K562 (cell line): ENCODE data around the gene CDK5RAP3. TPM values are rescaled to one million over a fixed set of nuclear protein-coding genes. Genes with fewer than 3 reads are reported as not detected.

ENCODE experiments used
- ATAC-seq: fragments of 200-7000 bp; cut with Tn5 transposase; 3 replicates; pipeline ENCODE4 v1.9.1; 2020; ENCODE audit warnings: moderate library complexity
- BruUV-seq: library from RNA; stranded (reverse); fragments of 400-500 nt; replicated peaks from 2 replicates; lab custom pipeline; 2021; lab: Mats Ljungman, UMichigan
- CTCF ChIA-PET: fragments of 300-600 bp; formaldehyde crosslinking; extraction: SDS; loops from one replicate; lab custom pipeline; 2021; ENCODE audit warnings: low intra/inter-chr PET ratio; lab: Yijun Ruan, JAX
- POLR2A ChIA-PET: fragments of 300-600, 350-650 bp; sonication (Branson Sonifier 250); formaldehyde crosslinking; extraction: SDS; loops from one replicate; lab custom pipeline; 2021; ENCODE audit warnings: antibody characterized with exemption, inconsistent platforms; lab: Yijun Ruan, JAX
- DNase-seq, 4 experiments: peaks; one replicate each; pipeline versions ENCODE4 v3.0.0 to v3.0.0-alpha.2; 2011 to 2018; ENCODE audit warnings: low spot score in 3 of 4, mixed read lengths in 3 of 4; ENCODE audit errors: extremely low read depth in 1 of 4
- FAIRE-seq: peaks from 2 replicates; lab custom pipeline; 2011; peaks lifted over from hg19 to GRCh38; lab: Jason Lieb, UNC
- H2AFZ ChIP-seq: 2 replicates; pipeline ENCODE4 v1.6.0; 2011; ENCODE audit warnings: low read depth, low read length, control low read depth, inconsistent platforms
- H3K27ac ChIP-seq: fragments of 200-600 bp; 3 replicates; pipeline ENCODE4 v1.8.0; 2011; ENCODE audit warnings: low read depth, mild to moderate bottlenecking, control low read depth, inconsistent platforms, low read length, moderate library complexity, mixed read lengths; ENCODE audit errors: extremely low read depth
- H3K27me3 ChIP-seq, 2 experiments: fragments of 300-600 bp in 1 of 2; 2 replicates in 1 of 2; 3 replicates in 1 of 2; pipeline versions ENCODE4 v1.6.0 to v1.8.0; 2011; ENCODE audit warnings: inconsistent platforms in 2 of 2, low read length in 2 of 2, mild to moderate bottlenecking in 1 of 2, mixed read lengths in 1 of 2, moderate library complexity in 1 of 2; ENCODE audit not compliant: control insufficient read depth in 2 of 2, insufficient read depth in 2 of 2
- H3K36me3 ChIP-seq: fragments of 300-600 bp; 3 replicates; pipeline ENCODE4 v1.8.0; 2011; ENCODE audit warnings: mild to moderate bottlenecking, low read length, inconsistent platforms; ENCODE audit not compliant: control insufficient read depth, insufficient read depth
- H3K4me1 ChIP-seq, 2 experiments: fragments of 200-600 bp in 1 of 2; replicated peaks in 1 of 2; 2 replicates in 1 of 2; 3 replicates in 1 of 2; pipeline versions ENCODE4 v1.5.1 to v1.8.0; 2011; ENCODE audit warnings: inconsistent platforms in 2 of 2, low read length in 2 of 2, mild to moderate bottlenecking in 1 of 2, mixed read lengths in 1 of 2, moderate library complexity in 1 of 2; ENCODE audit not compliant: control insufficient read depth in 2 of 2, insufficient read depth in 2 of 2
- H3K4me2 ChIP-seq: 2 replicates; pipeline ENCODE4 v1.6.1; 2011; ENCODE audit warnings: low read length, control low read depth, inconsistent platforms, mixed read lengths; ENCODE audit not compliant: insufficient read depth
- H3K4me3 ChIP-seq: fragments of 200-600 bp; sonication (generic), shearing (Covaris generic); 2 replicates; pipeline ENCODE4 v1.5.1; 2016; ENCODE audit warnings: control low read depth, inconsistent platforms
- H3K79me2 ChIP-seq: fragments of 200-600 bp; 3 replicates; pipeline ENCODE4 v1.8.0; 2011; ENCODE audit warnings: low read length, inconsistent platforms; ENCODE audit not compliant: control insufficient read depth, insufficient read depth
- H3K9ac ChIP-seq, 2 experiments: 2 replicates each; pipeline versions ENCODE4 v1.6.0 to v1.6.1; 2011; ENCODE audit warnings: low read depth in 2 of 2, low read length in 2 of 2, control low read depth in 1 of 2, inconsistent platforms in 1 of 2, mild to moderate bottlenecking in 1 of 2, mixed read lengths in 1 of 2; ENCODE audit not compliant: insufficient read depth in 1 of 2
- H3K9me1 ChIP-seq: one replicate; pipeline ENCODE4 v1.6.0; 2011; ENCODE audit warnings: inconsistent platforms, mild to moderate bottlenecking, low read length, moderate library complexity; ENCODE audit not compliant: control insufficient read depth, insufficient read depth
- H3K9me3 ChIP-seq: replicated peaks from 2 replicates; pipeline ENCODE4 v1.5.1; 2011; ENCODE audit warnings: low read depth, low read length, inconsistent platforms; ENCODE audit not compliant: control insufficient read depth, insufficient read depth
- H4K20me1 ChIP-seq: replicated peaks from 2 replicates; pipeline ENCODE4 v1.6.1; 2011; ENCODE audit warnings: low read length, inconsistent platforms, mixed read lengths; ENCODE audit not compliant: control insufficient read depth, insufficient read depth
- BACH1 ChIP-seq: fragments of 200-800 bp; sonication (Bioruptor generic); IDR thresholded peaks from 2 replicates; pipeline ENCODE4 v1.6.1; 2016; ENCODE audit warnings: missing genetic modification characterization, missing compliant biosample characterization
- FOXK2 ChIP-seq, 2 experiments: fragments of 450-650 bp; IDR thresholded peaks in 1 of 2; conservative IDR thresholded peaks in 1 of 2; 2 replicates each; pipeline ENCODE4 v1.6.1; 2016; ENCODE audit warnings: low read depth in 2 of 2, mild to moderate bottlenecking in 1 of 2
- GABPB1 ChIP-seq: sonication (generic); formaldehyde crosslinking; IDR thresholded peaks from 2 replicates; pipeline ENCODE4 v1.8.0; 2022; ENCODE audit warnings: mild to moderate bottlenecking, missing genetic modification reagents
- GTF3C2 ChIP-seq: IDR thresholded peaks from 3 replicates; pipeline ENCODE4 v1.6.1; 2011; ENCODE audit warnings: borderline replicate concordance, mild to moderate bottlenecking, moderate library complexity; ENCODE audit not compliant: insufficient read length; ENCODE audit errors: extremely low read depth
- HDAC1 ChIP-seq, 2 experiments: fragments of 450-650 bp; IDR thresholded peaks; 2 replicates each; pipeline ENCODE4 v1.6.1; 2016 to 2017; ENCODE audit warnings: inconsistent platforms in 1 of 2, mild to moderate bottlenecking in 1 of 2, moderate library complexity in 1 of 2
- KDM5B ChIP-seq: fragments of 200-600 bp; sonication (generic); IDR thresholded peaks from 2 replicates; pipeline ENCODE4 v1.6.1; 2012; ENCODE audit warnings: low read depth, mild to moderate bottlenecking, moderate library complexity, low read length, control low read depth, inconsistent platforms; ENCODE audit not compliant: insufficient replicate concordance
- PHB ChIP-seq: fragments of 250-450 bp; sonication (Bioruptor Pico); IDR thresholded peaks from 2 replicates; pipeline ENCODE4 v1.5.0; 2021
- RAD21 ChIP-seq, 2 experiments: fragments of 250-450 bp in 1 of 2; fragments of 450-650 bp in 1 of 2; sonication (Bioruptor Pico) in 1 of 2; formaldehyde crosslinking in 1 of 2; IDR thresholded peaks in 1 of 2; conservative IDR thresholded peaks in 1 of 2; 2 replicates each; pipeline versions ENCODE4 v1.4.0 to v1.8.0; 2020 to 2022; ENCODE audit warnings: mild to moderate bottlenecking in 2 of 2, moderate library complexity in 1 of 2
- RBM39 ChIP-seq: fragments of 200-400 bp; formaldehyde crosslinking; optimal IDR thresholded peaks from 2 replicates; pipeline ENCODE3; 2018; ENCODE audit warnings: low read depth, low read length
- YBX1 ChIP-seq: fragments of 450-650 bp; IDR thresholded peaks from 2 replicates; pipeline ENCODE4 v1.7.1; 2016; ENCODE audit warnings: mild to moderate bottlenecking
- ZNF395 ChIP-seq: fragments of 200-800 bp; sonication (Bioruptor generic); IDR thresholded peaks from 2 replicates; pipeline ENCODE4 v1.6.1; 2017; ENCODE audit warnings: missing genetic modification characterization, missing compliant biosample characterization
- WGBS: fragments of 100-300 bp; shearing (Covaris generic); methylation state at CpG from one replicate; pipeline ENCODE4 v1.1.6; 2016; ENCODE audit warnings: low coverage, mixed read lengths; ENCODE audit not compliant: insufficient coverage; ENCODE audit errors: missing lambda C conversion rate; 5-methylcytosine and 5-hydroxymethylcytosine counted together
- in situ Hi-C: fragments of 300-500 bp; cut with MboI; formaldehyde crosslinking; loops from 4 replicates; pipeline ENCODE4 v1.15.0; 2018; ENCODE audit warnings: inconsistent platforms, mixed read lengths
- intact Hi-C: fragments of 100-400 bp; cut with micrococcal nuclease; formaldehyde crosslinking; loops from 2 replicates; pipeline ENCODE4 v1.14.2; 2022
- polyA plus RNA-seq, 8 experiments: library from polyadenylated mRNA; depleted of rRNA in 4 of 8; stranded (reverse) in 5 of 8; unstranded in 3 of 8; fragments of >200 nt; fragmentation: Nextera tagmentation in 2 of 8; fragmentation: Illumina TruSeq in 1 of 8; extraction: Ambion mirVana in 2 of 8; extraction: Trizol in 1 of 8; gene quantifications; 2 replicates each; pipeline versions ENCODE4 v1.2.1 to v1.2.3, GENCODE V29; 2011 to 2014; ENCODE audit warnings: inconsistent platforms in 1 of 8, missing spikeins in 1 of 8
- total RNA-seq, 7 experiments: library from RNA; depleted of rRNA in 6 of 7; stranded (reverse); fragments of >200 nt in 6 of 7; fragmentation: Illumina TruSeq in 2 of 7; extraction: Trizol in 2 of 7; gene quantifications; 2 replicates each; pipeline versions ENCODE4 v1.2.1 to v1.2.3, GENCODE V29; 2011 to 2021; ENCODE audit warnings: low replicate concordance in 1 of 7

Gene CDK5RAP3
- total and polyA plus RNA-seq, 9 of the 15 experiments (the other 6 are each of a cell fraction or from before 2014, with no cell fraction given), result 44.2 to 202 (median 91.5) TPM

DNA sequence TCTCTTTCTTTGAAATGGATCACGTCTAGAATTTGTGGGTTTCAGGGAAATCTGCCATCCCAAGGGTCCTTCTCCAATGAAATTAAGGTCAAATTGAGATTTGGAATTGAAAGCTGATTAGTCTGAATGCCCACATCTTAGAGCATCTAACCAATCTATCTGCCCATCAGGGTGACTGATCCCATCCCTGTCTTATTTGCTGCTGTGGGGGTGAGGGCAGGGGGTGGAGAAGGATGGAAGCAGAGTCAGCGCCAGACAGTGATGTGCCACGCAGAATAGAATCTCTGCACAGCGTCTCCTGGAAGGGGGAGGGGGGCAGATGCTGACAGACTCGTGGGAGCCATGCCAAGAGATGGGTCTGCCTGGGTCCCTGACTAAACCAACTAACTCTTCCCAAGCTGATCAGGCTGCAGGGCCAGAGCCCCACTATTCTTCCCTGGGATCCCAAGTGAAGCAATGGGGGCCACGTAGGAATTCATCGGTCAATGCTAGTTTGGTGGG lies 32.1 kb downstream of the CDK5RAP3 start (continued):
- TF ChIP-seq FOXK2 (conservative IDR thresholded peaks at IDR 0.05 in 1 of 2, IDR thresholded peaks at IDR 0.05 in 1 of 2; ENCODE audit: low read depth in 2 of 2) (no peak), GABPB1 (CRISPR knock-in tag) (0 out of 2 replicates have a peak, but pooled peaks have one; percentile 19), PHB (CRISPR knock-in tag) (no peak)

GRCh38 chr17:48003417-48004151 lies 32.7 kb downstream of the CDK5RAP3 start:
- no peak overlapping the region for H3K9ac ChIP-seq
- no peaks in the 10 kb centered on the region for H3K9me1 ChIP-seq
- H3K79me2 ChIP-seq, result no peaks in the 10 kb centered on the region
- POLR2A ChIA-PET, result interaction anchor here (0.7 to 1.8 kb wide), 6 partner anchors 9 to 67 kb away, joined by 3 to 8 read pairs (median 4); partner anchors contain the start of gene CDK5RAP3
- no peak for FAIRE-seq
- no peaks in the 10 kb centered on the region for H4K20me1 ChIP-seq
- H2AFZ ChIP-seq, result peak overlapping the region; percentile 91
- intact Hi-C loops, result no loop called here
- H3K9me3 ChIP-seq, result no peaks in the 10 kb centered on the region
- H3K27ac ChIP-seq, result peak overlapping the region; percentile 87; the same call in 1 of the 3 replicates
- 77% methylated on average over 6 of the region's 17 CpGs for WGBS
- H3K4me2 ChIP-seq, result no peak overlapping the region
- DNase-seq, result no peak
- no peak for ATAC-seq
- no peaks in the 10 kb centered on the region for H3K27me3 ChIP-seq
- no peak overlapping the region for H3K4me3 ChIP-seq
- BruUV-seq, result no TSS peak
- no peaks in the 10 kb centered on the region for H3K36me3 ChIP-seq
- in situ Hi-C loops, result no loop called here
- H3K4me1 ChIP-seq, result peaks cover 15 to 20% of the 10 kb centered on the region in 2 experiments
- CTCF ChIA-PET, result no interaction called here
- no peak for TF ChIP-seq RBM39
- no peak for TF ChIP-seq YBX1
- TF ChIP-seq BACH1 (tag), result no peak
- TF ChIP-seq RAD21 (CRISPR knock-in tag; conservative IDR thresholded peaks at IDR 0.05 in 1 of 2, IDR thresholded peaks at IDR 0.05 in 1 of 2), result no peak
- TF ChIP-seq HDAC1 (IDR thresholded peaks at IDR 0.05), result 0 out of 4 replicates have a peak, but pooled peaks of 1 of the 2 experiments have one; percentile 20
- TF ChIP-seq KDM5B, result no peak
- no peak for TF ChIP-seq GTF3C2
- 0 out of 2 replicates have a peak, but pooled peaks have one; percentile 25 for TF ChIP-seq ZNF395 (CRISPR knock-in tag)
